ENCODE data around the gene FXYD6.
A peak's percentile ranks its signal among the peaks of the same experiment; 100 is the strongest.

FXYD6 gene

GRCh38 chr11:117910941-117911655, 34.6 kb upstream of the FXYD6 start:
- H3K4me3 ChIP-seq (replicated peaks; ENCODE audit: low read depth, low read length) = no peak overlapping the region
- no peak for DNase-seq (ENCODE audit: extremely low read depth, low read depth)
- TF ChIP-seq CTCF (IDR thresholded peaks at IDR 0.05; ENCODE audit: low read depth, low read length, missing control alignments) = no peak

GRCh38 chr11:117910525-117910924, 34.1 kb upstream of the FXYD6 start:
- DNase-seq (ENCODE audit: extremely low read depth, low read depth) = no peak
- H3K4me3 ChIP-seq (replicated peaks; ENCODE audit: low read depth, low read length) = no peak overlapping the region
- peak; percentile 17 for TF ChIP-seq CTCF (IDR thresholded peaks at IDR 0.05; ENCODE audit: low read depth, low read length, missing control alignments)

- H3K4me3 ChIP-seq (replicated peaks; ENCODE audit: low read depth, low read length) = no peak overlapping the region
- DNase-seq (ENCODE audit: extremely low read depth, low read depth) = no peak
- no peak for TF ChIP-seq CTCF (IDR thresholded peaks at IDR 0.05; ENCODE audit: low read depth, low read length, missing control alignments)
These were observed 33.3 kb upstream of the FXYD6 start for GRCh38 chr11:117909611-117910382.

GRCh38 chr11:117908959-117909610, 32.6 kb upstream of the FXYD6 start:
- no peak overlapping the region for H3K4me3 ChIP-seq (replicated peaks; ENCODE audit: low read depth, low read length)
- TF ChIP-seq CTCF (IDR thresholded peaks at IDR 0.05; ENCODE audit: low read depth, low read length, missing control alignments) = no peak
- DNase-seq (ENCODE audit: extremely low read depth, low read depth) = no peak

GRCh38 chr11:117908109-117908895, 31.8 kb upstream of the FXYD6 start:
- no peak overlapping the region for H3K4me3 ChIP-seq (replicated peaks; ENCODE audit: low read depth, low read length)
- no peak for TF ChIP-seq CTCF (IDR thresholded peaks at IDR 0.05; ENCODE audit: low read depth, low read length, missing control alignments)
- no peak for DNase-seq (ENCODE audit: extremely low read depth, low read depth)

Data from HFF-Myc (cell line).